Measurements from ENCODE around the gene ORC5. TPM values are rescaled to one million over a fixed set of nuclear protein-coding genes. Genes with fewer than 3 reads are reported as not detected.

ORC5 gene
- total RNA-seq, 1 experiment from 2014 or later, result 25.9 TPM

- H4K8ac ChIP-seq (replicated peaks; ENCODE audit: insufficient read length, low read depth, low read length), result no peak overlapping the region
- no peak for TF ChIP-seq CTCF (conservative IDR thresholded peaks at IDR 0.05)
- no peak overlapping the region for H3K56ac ChIP-seq (ENCODE audit: insufficient read length, low read depth, low read length)
- H3K4me1 ChIP-seq (ENCODE audit: insufficient read depth, low read length), result no peaks in the 10 kb centered on the region
- no peaks in the 10 kb centered on the region for H3K23me2 ChIP-seq (ENCODE audit: insufficient read length, low read depth, low read length, poor library complexity, severe bottlenecking)
- H3K27me3 ChIP-seq (ENCODE audit: insufficient read depth, low read length), result no peaks in the 10 kb centered on the region
- H3K23ac ChIP-seq (ENCODE audit: insufficient read length, low read depth, low read length), result no peak overlapping the region
- H2BK12ac ChIP-seq (ENCODE audit: insufficient read length, low read depth, low read length), result no peak overlapping the region
- H2BK5ac ChIP-seq (ENCODE audit: insufficient read length, low read length), result no peak overlapping the region
- H4K91ac ChIP-seq (ENCODE audit: insufficient read length, low read depth, low read length), result no peak overlapping the region
- no peak overlapping the region for H3T11ph ChIP-seq (ENCODE audit: low read length)
- H3K79me2 ChIP-seq (ENCODE audit: insufficient read depth, low read length), result no peaks in the 10 kb centered on the region
- H3K79me1 ChIP-seq (ENCODE audit: insufficient read depth, low read depth, low read length, poor library complexity, severe bottlenecking), result no peaks in the 10 kb centered on the region
- no peak overlapping the region for H4K5ac ChIP-seq (ENCODE audit: insufficient read length, low read depth, low read length)
- no peak overlapping the region for H2BK15ac ChIP-seq (ENCODE audit: low read depth, low read length)
- no peak overlapping the region for H3K4me3 Mint-ChIP-seq
- H2AK5ac ChIP-seq (ENCODE audit: insufficient read length, low read length), result no peak overlapping the region
- no peaks in the 10 kb centered on the region for H4K20me1 ChIP-seq (ENCODE audit: control insufficient read depth, insufficient read depth, insufficient read length)
- no peaks in the 10 kb centered on the region for H3K9me3 ChIP-seq (ENCODE audit: control insufficient read depth, low read depth, low read length)
- no CpG with 5 or more reads among the region's 1 CpG for WGBS (ENCODE audit: extremely low coverage, insufficient read length, low lambda C conversion rate)
- no peak overlapping the region for H3K27ac Mint-ChIP-seq
- H3K4me2 ChIP-seq (ENCODE audit: insufficient read depth, insufficient read length, low read length), result no peak overlapping the region
- H2BK120ac ChIP-seq (ENCODE audit: low read depth, low read length, poor library complexity, severe bottlenecking), result no peak overlapping the region
- H2BK20ac ChIP-seq (ENCODE audit: low read depth, low read length, poor library complexity, severe bottlenecking), result no peak overlapping the region
- no peak overlapping the region for H2AFZ ChIP-seq (ENCODE audit: low read length)
- H3K27me3 Mint-ChIP-seq (ENCODE audit: low read depth), result no peaks in the 10 kb centered on the region
- H3K18ac ChIP-seq (ENCODE audit: insufficient read length, low read depth, low read length), result no peak overlapping the region
- no peak overlapping the region for H3K27ac ChIP-seq (ENCODE audit: insufficient read length, low read depth, low read length)
- H3K4me1 Mint-ChIP-seq, result no peaks in the 10 kb centered on the region
- no peaks in the 10 kb centered on the region; a peak in 1 of 7 replicates for H3K36me3 Mint-ChIP-seq (ENCODE audit: insufficient read depth in 1 of 3, low read depth in 3 of 3)
- no peaks in the 10 kb centered on the region for H3K9me3 Mint-ChIP-seq
- no peak for DNase-seq
- H3K4ac ChIP-seq (ENCODE audit: low read depth, low read length), result no peak overlapping the region
- H3K9ac ChIP-seq (ENCODE audit: extremely low read depth, insufficient read length, low read length), result no peak overlapping the region
- H3K14ac ChIP-seq (ENCODE audit: insufficient read depth, low read length), result no peak overlapping the region
Observed at GRCh38 chr7:104152468-104152867, 55.3 kb downstream of the ORC5 start.
